Tibial nerve (tissue), 4 donors: ENCODE measurements around the gene ITGAV.

ENCODE experiments used
- CTCF ChIP-seq, 5 experiments: fragments of 200-600 bp in 3 of 5; fragments of 450-650 bp in 2 of 5; sonication (generic) in 3 of 5; IDR thresholded peaks; one replicate each; pipeline ENCODE4 v1.5.1; 2016 to 2019; ENCODE audit warnings: antibody characterized with exemption in 5 of 5, mild to moderate bottlenecking in 3 of 5, moderate library complexity in 2 of 5
- EP300 ChIP-seq, 2 donors: sonication (generic); formaldehyde crosslinking; IDR thresholded peaks; one replicate each; pipeline ENCODE4 v1.6.1; 2017; ENCODE audit warnings: antibody characterized with exemption in 2 of 2, mild to moderate bottlenecking in 1 of 2
- POLR2A ChIP-seq, 2 donors: fragments of 450-650 bp; IDR thresholded peaks; one replicate each; pipeline ENCODE4 v1.6.1; 2017; ENCODE audit warnings: antibody characterized with exemption in 2 of 2, mild to moderate bottlenecking in 2 of 2, moderate library complexity in 2 of 2

GRCh38 chr2:186728631-186729030 lies 138.8 kb downstream of the ITGAV start:
- no peak for TF ChIP-seq CTCF (IDR thresholded peaks at IDR 0.05)
- no peak for TF ChIP-seq EP300 (IDR thresholded peaks at IDR 0.05)
- TF ChIP-seq POLR2A (IDR thresholded peaks at IDR 0.05): no peak
